HG03066 (cell line): ENCODE measurements around the gene TADA2A.
"Not testable (repeated sequence)": the region's sequence is repeated elsewhere in the genome, so short reads cannot be mapped to it uniquely, and the experiment has no call there.

Experiments used
- ATAC-seq: cut with Tn5 transposase; IDR thresholded peaks from one replicate; pipeline ENCODE4 v1.9.1; 2021; ENCODE audit warnings: low read depth; ENCODE audit not compliant: unreplicated experiment

TADA2A gene

DNA sequence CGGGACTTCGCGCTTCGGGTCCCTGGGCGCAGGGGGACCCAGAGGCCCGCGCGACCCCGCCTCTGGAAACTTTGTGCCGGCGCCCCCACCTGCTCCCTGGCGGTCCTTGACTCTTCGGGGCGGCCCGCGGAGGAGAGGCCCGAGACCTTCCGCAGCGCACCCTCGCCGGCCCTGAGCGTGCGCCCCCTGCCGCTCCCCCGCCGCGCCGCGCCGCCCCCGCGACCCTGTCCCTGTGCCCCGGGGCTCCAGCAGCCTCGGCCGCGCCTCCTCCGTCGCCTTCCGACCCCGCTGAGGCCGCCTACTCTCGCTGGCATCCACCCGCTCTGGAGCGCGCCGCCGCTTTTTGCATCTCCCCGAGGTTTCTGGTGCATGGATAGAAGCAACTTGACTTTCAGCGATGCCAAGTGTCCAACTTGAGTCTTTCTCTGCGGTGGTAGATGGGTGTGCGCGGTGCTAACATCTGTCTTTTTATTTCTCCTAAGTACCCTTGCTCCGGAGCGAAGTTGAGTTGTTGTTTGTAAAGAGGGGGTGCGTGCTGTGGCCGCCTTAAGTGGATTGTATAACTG lies 83.4 kb downstream of the TADA2A start:
- ATAC-seq, result peak; percentile 53

DNA sequence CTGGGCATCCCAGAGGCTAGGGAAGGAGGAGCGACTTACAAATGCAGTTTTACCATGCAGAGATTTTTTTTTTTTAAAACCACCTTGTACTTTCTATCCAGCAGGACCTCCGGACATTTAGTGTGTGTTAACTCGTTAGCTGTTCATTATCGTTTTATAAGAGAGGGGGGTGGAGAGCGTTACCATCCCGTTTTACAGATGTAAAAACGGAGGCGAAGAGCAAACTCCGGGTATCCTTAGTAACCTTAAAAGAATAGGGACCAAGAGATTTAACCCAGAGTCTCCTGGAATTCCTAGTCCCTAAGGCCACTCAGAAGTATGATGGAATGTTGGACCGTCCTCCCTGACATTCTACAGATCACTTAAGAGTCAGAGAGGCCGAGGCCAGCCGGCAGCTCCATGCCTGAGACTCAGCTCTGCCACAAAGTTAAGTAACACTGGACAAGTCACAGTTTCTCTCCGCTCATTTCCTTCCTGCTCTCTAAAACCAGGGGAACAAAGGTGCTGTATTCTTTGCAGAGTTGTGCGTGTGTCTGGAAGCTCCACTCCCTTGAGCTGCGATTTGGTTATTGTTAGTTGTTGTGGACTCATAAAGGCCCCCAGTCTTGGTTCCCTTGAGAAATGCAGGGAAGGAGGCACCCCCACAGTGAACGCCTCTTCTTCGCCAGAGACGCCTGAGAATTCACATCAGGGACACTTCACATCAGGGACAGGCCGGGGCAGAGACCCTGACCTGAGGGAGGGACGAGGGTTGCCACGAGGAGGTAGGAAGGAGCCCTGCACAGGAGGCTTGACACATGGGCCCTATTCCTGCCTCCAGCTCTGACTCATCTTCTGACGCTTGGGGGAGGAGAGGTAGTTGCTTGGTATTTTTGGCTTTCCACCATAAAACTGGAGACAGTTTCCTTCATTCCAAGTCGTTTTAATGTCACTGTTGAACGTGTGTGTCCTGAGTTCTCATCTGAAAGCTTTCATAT lies 84.2 kb downstream of the TADA2A start:
- no peak for ATAC-seq

DNA sequence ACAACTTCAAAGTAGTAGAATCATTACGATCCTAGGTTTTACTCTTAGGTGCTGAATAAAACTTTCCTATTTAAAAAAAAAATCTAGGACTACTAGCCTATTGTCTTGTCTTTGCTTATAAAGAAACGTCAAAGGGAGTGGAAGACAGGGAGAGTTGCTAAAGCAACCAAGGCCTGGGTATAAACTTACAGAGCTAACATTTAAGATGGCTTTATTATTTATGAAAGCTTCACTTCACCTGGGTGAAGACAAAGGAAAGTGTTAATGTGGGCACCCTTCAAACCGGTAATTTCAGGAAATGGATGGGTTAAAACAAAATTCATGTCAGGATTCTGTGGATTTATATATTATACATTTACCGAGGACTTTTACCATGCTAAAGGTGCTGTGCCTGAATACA lies 85.5 kb downstream of the TADA2A start:
- ATAC-seq, result no peak

DNA sequence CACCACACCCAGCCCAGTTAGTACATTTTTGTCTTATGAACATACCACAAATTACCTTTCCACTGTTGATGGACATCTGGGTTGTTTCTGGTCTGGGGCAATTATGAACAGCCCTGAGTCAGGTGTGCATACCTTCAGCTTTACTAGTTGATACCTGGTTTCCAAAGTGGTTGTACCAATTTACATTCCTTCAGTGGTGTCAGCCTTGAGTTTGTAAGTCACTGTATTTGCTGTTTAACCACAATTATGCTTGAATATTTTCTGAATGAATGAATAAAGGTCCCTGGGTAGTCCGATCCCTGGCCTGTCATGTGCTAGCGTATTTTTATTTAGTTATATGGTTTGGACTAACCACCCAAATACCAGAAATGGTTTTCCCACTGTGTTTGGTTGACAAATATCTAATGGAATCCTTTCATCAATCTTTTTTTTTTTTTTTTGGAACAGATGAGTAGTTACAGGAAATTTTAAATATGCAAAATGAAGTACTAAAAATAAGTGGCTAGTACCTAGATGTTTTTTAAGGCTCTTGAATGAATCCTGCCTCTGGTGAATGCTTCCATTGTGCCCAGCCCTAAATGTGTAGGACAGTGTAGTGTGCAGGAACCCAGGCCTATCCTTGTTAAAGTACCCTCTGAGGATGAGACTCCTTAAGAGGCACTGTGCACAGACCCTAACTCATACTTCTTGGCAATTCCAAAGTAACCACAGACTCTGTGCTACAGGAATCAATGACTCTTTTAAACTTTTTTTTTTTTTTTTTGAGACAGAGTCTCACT lies 86.8 kb downstream of the TADA2A start:
- ATAC-seq, result no peak

DNA sequence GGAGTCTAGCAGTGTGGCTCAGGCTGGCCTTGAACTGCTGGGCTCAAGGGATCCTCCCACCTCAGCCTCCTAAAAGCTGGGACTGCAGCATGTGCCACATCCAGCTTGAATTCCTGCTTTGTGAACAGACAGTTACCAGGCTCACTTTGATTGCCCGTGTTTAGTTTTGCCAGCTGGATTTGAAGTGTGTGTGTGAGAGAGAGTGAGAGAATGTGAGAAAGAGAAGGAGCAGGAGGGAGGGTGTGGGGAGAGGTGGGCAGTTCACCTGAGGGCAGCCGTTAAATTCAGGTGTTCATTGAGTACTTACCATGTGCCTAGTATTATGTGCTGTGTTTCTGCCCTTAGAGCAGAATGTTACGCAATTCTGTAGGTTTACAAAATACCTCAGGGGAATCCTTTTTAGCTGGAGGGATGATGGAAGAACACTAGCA lies 87.7 kb downstream of the TADA2A start:
- ATAC-seq, result no peak

DNA sequence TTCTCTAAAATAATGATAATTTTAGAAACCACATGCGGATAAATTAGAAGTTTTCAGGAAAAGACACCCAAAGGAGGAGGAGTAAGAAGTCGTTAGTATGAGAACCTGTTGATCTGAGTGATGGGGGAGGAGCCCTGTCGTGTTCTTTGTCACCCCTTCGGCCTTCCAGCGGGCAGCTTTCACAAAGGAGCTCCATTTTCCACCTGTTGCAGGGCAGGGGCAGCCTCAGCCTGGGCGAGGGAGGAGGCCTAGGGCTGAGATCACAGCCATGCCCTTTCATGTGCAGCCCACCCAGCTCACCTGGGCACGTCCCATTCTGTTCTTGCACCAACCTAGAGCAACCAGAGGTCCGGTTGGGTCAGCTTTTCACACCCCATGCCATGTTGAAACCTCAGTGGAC lies 88.3 kb downstream of the TADA2A start:
- ATAC-seq, result no peak

DNA sequence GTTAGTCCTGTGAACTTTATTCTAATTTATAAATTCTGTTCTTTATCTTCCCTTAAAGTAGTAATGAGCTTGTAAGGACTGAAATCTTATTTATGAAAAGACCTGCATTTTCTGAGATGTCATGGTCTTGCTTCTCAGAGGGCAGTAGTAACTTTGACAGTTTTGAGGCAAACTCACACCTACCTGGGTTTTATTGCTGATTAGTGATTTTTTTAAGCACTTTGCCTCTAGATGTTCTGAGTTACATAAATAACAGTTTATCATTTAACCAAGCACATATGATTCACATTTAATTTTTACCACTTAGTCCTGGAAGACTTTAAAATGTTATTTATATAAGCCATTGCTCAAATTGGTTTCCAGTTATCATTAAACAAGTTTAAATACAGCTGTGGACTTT lies 93.7 kb downstream of the TADA2A start:
- no peak for ATAC-seq

DNA sequence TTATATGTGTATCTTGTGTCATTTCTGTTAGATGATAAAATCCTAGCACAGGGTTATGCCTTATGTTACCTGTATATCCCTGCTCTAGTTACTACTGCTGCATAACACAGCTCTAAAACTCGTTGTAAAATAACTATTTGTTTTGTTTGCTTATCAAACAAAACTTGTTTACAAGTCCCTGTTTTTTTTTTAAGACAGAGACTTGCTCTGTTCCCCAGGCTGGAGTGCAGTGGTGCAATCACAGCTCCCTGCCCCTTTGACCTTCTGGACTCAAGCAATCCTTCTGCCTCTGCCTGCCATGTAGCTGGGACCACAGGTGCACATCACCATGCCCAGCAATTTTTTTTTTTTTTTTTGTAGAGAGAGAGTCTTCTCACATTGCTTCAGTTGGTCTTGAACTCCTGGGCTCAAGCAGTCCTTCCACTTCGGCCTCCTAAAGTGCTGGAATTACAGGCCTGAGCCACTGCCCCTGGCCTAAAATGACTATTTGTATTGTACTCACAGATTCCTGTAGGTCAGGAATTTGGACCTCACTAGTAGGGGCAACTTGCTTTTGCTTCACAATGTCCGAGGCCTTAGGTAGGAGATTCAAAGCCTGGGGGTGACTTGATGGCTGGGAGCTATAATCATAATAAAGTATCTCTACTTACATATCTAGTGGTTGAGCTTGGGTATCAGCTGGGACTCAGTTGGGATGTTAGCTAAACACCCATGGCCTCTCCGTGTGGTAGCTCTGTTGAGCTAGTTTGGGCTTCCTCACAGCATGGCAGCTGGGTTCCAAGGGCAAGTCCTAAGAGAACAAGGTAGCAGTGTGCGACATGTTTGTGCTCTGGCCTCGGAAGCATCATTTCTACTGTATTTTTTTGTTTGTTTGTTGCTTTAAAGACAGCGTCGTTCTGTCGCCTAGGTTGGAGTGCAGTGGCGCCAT lies 95.6 kb downstream of the TADA2A start:
- no peak for ATAC-seq

DNA sequence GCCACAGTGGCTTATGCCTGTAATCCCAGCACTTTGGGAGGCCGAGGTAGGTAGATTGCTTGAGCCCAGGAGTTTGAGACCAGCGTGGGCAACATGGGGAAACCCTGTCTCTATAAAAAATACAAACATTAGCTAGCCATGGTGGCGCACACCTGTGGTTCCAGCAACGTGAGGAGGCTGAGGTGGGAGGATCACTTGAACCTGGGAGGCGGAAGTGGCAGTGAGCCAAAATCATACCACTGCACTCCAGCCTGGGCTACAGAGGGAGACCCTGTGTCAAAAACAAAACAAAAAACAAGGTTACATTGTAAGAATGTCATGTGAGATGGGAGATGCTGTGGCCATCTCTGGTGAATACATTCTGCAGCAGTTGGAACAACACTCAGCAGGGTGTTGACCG lies 96.5 kb downstream of the TADA2A start:
- no peak for ATAC-seq

DNA sequence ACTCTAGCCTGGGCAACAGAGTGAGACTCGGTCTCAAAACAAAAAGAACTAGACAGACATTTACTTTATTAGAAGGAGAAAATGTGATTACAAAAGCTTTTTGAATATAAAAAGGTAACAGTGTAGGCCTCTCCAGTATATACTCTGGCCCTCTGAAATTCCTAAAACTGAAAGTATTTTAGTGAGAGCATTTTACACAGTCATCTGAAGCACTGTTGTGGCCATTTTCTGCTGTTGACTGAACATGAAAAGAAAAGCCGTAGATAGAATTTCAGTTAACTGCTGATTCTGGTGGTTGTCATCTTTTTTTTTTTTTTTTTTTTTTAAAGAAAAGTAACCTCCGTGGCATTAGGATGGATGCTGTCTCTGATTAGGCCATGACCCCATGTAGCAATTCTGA lies 98.6 kb downstream of the TADA2A start:
- no peak for ATAC-seq

DNA sequence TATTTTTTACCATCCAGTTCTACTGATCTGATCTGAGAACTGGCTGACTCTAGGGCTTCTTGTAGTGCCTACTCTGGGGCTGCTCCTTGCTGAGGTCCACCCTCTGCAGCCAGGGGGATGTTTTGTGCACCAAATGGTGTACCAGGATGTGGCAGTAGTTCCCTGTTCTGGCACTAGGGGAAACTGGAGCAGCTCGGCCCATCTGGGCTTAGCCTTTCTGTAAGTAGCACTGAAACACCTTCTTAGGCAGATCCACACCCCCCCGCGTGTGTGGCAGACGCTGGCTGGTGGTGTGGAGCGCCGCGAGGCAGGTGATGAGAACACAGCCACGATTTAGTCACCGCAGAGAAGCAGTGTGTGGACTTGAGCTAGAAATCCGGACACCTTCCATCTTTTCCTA lies 100.0 kb downstream of the TADA2A start:
- ATAC-seq, result no peak

DNA sequence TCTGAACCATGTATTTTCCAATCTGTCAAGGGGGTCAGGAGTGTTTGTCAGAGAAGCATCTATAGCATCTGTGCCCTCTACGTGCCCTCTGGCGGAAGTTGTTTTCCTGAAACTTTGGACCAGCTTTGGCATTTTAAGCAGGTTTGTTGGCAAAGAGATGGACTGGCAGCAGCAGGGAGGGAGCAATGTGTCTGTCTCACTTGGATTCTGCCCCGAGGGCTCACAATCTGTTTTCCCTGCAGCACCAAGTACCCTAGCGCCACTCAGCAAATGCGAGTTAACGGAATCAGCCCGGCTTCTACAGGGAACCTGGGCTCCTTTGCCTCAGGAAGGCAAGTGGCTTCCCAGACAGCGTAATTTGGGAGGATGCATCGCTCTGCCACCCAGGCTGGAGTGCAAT lies 100.4 kb downstream of the TADA2A start:
- no peak for ATAC-seq

DNA sequence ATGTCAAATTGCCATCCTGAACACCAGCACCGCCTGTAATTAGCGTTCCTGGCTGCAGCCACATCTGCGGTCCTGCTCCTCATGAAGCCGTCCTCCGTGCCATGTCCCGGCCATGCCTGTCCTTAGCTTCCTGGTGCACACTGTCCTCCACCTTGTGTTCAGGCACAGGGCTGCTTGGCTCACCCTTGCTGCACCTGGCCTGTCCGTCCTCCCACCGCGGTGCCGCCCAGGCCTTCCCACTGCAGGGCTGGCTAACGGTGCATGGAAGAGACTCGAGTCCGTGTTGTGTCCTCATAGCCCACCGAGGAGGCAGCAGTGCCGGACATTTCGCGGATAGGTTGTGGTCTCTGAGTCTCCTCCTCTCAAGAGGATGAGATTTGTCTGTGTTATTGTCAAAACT lies 103.4 kb downstream of the TADA2A start:
- ATAC-seq, result no peak

DNA sequence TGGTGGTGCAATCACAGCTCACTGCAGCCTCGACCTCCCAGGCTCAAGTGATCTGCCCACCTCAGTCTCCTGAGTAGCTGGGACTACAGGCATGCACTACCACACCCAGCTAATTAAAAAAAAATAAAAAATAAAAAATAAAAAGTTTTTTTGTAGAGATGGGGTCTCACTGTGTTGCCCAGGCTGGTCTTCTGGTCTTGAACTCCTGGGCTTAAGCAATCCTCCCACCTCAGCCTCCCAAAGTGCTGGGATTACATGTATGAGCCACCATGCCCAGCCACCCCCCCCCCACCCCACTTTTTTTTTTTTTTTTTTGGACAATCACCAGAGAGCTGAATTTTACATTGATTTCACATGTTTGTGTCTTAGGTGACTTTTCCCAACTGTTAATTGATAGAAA lies 105.0 kb downstream of the TADA2A start:
- not testable (repeated sequence) for ATAC-seq

DNA sequence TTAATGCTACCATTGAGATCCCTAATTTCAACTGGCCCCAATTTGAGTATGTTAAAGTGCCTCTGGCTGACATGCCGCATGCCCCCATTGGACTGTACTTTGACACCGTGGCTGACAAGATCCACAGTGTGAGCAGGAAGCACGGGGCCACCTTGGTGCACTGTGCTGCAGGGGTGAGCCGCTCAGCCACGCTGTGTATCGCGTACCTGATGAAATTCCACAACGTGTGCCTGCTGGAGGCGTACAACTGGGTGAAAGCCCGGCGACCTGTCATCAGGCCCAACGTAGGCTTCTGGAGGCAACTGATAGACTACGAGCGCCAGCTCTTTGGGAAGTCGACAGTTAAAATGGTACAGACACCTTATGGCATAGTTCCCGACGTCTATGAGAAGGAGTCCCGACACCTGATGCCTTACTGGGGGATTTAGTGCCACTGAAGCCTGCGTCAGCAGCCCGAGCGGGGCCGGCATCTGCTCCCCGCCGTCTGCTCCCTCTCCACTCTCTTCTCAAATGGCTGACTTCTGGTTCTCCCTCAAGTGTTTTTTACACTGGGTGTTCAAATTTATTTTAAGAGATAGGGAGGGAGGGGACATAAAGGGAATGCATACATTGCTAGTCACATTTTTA lies 105.9 kb downstream of the TADA2A start:
- ATAC-seq, result no peak

DNA sequence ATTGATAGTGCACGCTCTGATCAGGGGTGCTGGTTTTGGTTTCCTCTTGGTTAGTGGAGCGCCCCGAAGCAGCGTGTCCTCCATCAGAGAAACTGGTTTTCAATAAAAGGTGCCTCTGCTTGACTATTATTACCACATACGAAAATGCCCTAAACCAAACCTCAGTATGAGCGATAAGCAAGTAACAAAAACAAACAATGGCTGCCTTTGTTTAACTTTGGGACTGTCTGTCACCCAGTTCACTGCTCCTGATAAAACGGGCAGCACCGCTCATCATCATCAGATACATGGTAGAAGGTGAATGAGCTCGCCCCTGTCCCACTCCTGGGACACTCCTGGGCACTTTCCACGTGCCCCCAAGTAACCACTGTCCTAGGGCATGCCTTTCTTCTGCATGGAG lies 107.0 kb downstream of the TADA2A start:
- ATAC-seq, result no peak

DNA sequence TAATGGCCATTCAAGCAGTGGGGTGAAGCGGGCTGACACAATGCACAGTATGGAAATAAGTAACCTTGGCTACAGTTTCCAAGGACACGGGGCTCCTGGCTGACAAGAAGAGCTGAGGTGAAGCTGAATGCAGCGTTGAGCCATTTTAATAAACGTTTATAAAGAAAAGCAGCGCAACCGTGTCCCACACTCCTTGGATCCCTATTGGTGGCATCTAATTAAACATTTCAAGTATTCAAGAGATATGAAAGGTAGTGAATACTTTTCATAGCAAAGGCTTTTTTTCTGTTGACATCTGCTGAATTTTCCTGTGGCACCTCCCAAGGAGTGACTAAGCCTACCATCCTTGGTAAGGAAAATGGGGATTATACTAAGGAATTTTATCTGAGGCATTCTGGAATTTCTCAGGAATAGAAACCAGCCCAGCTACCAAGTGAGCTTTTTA lies 109.5 kb downstream of the TADA2A start:
- no peak for ATAC-seq

DNA sequence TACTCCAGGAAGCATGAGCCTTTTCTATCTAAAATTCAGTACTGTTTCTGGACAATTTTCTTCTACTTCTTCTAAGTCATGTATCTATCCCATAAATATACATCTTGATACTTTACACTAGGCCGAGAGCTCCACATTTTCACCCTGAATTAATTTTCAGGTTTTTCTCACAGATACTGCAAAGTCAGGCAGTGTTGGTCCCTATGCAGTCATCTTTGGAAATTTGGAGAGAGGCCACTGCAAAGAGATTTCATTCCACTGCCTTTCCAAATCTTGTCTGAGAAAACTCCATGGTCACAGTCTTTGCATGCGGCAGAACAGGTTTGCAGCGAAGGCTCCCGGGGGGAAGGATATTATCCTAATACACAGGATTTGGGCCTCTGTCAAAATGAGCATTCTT lies 111.2 kb downstream of the TADA2A start:
- ATAC-seq, result no peak

DNA sequence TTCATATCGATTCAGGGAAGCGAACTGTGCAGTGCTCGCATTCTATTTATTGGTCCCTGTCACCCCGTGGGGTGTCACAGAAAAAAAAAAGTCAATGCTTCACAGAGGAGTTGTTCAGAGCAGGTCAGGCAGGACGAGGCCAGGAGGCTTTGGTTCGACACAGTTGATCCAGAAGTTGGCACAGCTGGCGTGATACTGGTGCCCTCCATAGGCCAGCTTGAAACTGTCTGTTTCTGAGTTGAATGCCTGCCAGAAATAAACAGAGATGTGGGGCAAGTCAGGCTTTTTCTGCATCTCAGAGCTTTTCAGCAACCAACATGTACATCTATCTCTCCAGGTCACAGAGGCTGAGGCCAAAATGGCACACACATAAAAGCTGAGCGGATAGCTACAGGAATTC lies 112.1 kb downstream of the TADA2A start:
- no peak for ATAC-seq
